ENCODE results near the gene EYS.

Gene EYS

DNA sequence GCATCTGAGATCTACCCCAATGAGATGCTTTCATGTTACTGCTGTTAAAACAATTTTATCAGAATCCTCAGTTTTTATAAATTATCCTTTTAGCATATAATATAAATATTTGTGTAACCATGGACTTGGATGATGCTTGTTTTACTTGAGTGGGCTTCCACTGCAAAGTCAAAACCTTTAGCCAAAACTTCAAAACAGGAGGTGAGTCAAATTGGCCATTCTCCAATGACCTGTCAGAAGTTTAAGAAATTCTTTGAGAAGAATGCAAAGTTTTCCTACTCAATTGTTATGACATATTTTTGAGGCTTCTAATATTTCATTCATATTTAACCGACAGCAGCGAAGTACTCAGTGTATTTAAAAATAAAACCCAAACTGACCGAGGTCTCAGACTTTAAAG lies 507.9 kb downstream of the EYS start:
- DNase-seq = peak; percentile 47

DNA sequence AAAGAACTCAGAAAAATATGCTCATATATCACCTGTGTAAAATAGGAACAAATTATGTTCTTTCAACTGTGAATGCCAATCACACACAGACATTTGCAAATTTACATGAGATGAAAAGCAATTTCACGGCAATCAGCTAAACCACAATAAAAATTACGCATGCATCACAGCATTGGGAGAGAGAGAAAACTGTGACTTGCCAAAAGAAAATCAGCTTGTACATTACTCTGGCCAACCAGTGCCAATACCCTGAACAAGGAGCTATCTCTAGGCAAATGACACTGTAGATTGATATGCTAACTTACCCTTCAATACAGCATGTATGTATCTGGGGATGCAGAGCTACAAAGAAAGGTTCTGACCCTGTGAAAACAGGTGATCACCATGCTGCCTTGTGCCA lies 515.6 kb downstream of the EYS start:
- DNase-seq = no peak

DNA sequence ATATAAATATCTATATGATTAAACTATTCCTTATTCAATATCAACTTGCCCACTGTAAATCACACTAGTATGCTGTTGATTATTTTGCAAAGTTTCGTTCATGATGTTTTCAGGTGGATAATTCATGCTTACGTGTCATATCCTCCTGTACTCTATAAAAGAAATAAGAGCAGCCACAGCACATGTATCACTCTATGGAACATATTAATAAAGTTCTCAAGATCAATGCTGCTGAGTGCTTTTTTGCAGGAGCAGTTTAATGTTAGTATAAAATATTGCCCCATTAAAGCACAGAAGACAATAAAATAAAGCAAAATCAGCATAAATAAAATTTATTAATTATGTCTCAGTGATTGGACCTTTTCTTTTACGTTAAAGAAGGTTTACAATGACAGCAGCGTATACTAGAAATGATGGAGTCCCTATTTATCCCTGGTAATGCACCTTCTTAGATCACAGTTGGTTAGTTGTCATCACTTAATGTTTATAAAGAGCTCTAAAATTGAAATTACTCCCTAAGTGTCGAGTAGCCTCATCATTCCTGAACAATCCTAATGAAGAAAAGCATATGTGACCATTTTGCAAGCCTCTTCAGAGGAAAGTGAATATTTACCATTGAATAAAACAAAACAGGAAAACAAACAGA lies 517.7 kb downstream of the EYS start:
- no peak for DNase-seq

DNA sequence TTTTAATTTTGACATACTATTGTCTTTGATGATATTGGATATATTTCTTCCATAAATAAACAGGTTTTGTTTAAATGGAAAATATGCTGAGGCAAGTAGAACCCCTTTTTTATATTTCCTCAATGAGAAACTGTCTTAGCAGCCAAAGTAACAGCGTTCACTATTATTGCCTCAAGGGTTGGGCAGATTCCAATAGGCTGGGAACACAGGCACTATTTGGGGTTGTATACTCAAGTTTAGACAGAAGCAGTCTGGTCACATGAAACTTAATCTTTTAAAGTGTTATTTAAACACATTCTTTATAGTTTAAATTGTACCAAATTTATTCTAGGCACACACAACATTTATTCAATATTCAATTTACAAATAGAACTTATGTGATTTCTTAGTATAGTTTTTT lies 520.2 kb downstream of the EYS start:
- DNase-seq = no peak

DNA sequence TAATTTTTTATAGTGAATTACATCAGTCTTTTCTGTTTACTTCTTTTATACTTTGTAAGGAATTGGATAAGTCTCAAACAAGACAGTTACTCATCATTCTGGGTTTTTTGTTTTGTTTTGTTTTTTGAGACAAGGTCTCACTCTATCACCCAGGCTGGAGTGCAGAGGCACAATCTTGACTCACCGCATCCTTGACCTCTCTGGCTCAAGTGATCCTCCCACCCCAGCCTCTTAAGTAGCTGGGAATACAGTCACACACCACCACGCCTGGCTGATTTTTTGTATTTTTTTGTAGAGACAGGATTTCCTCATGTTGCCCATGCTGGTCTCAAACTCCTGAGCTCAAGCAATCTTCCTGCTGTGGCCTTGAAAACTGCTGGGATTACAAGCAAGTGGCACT lies 524.3 kb downstream of the EYS start:
- peak; percentile 88 for DNase-seq

DNA sequence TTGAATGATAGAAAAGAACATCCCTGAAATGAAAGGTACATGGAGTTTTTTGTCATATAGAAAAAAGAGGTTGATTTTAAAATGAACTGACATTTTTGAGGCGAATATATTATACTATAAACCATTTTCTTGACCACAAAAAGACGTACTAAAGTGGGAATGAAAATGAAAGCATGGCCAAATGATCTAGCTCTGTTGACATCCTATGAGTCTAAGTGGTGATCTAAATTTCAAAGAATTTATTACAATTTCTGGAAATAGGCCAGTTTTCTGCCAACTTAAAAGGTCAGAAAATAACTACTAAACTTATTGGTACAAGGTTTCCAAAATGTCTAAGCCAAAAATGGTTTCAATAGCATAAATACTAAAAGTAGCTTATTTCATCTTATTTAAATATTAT lies 536.8 kb downstream of the EYS start:
- peak; percentile 50 for DNase-seq

DNA sequence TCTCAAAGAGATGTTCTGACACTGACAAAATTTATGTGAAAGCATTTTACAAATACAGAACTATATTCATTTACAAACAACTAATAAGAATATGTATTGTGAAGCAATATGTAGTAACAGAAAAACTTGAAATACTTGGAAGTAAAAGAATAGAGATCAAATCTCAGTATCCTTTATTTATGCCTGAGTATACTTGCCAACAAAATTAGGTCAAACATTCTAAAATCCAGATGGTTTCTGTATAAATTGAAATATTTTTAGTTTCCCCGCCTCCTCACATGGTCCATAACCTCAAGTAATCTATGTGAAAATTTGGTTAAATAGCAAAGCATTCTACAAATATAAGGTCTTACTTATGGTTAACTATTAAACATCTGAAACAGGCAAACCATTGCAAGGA lies 545.4 kb downstream of the EYS start:
- no peak for DNase-seq

DNA sequence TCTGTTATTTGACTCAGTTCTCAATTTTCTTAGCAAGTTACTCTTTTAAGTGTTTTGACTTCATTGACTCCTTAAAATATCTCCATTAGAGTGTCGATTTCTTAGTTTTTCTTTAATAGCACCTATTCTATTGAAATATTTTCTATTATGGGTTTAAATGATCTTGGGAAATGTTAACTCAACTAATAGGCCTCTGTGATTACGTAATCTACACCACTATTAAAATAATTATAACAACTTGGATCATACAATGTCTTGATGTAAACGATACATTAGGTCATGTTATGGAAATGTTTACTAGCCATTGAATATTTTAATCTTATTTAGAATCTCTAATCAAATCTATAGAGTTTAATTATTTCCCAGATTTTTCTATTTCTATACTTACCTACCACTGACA lies 550.0 kb downstream of the EYS start:
- DNase-seq = no peak

DNA sequence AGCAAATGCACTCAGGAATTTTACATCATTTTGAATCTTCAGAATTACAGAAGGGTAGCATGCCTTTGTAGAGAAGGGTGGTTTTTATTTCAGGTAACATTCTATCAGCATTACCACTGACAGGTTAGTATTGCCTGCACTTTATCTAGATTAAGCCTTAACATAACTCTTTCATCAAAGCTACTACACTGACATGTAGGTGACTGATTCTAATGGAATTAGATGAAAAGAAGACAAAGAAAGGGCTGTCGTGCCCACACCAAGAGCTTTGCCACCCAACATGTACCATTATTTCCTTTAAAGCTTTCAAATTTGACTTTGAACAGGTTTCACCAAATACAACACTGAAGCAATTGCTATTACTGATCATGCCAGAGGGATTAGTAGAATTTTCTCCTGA lies 551.9 kb downstream of the EYS start:
- DNase-seq = peak; percentile 6

DNA sequence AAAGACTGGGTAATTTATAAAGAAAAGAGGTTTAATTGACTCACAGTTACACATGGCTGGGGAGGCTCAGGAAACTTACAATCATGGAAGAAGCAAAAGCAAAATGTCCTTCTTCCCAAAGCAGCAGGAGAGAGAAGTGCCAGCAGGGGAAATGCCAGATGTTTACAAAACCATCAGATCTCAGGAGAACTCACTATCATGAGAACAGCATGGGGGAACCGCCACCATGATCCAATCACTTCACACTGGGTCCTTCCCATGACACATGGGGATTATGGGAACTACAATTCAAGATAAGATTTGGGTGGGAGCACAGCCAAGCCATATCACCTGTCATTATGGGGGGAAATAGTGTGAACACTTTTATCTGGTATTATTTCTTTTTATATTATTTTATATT lies 557.2 kb downstream of the EYS start:
- no peak for DNase-seq

DNA sequence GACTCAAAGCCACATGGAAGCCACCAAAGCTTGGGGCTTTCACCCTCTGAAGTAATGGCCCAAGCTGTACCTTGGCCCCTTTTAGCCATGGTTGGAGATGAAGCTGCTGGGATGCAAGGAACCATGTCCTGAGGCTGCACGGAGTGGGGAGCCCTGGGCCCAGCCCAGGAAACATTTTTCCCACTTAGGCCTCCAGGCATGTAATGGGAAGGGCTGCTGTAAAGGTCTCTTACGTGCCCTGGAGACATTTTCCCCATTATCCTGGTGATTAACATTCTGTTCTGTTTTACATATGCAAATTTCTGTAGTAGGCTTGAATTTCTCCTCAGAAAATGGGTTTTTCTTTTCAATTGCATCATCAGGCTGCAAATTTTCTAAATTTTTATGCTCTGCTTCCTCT lies 558.2 kb downstream of the EYS start:
- DNase-seq = no peak

DNA sequence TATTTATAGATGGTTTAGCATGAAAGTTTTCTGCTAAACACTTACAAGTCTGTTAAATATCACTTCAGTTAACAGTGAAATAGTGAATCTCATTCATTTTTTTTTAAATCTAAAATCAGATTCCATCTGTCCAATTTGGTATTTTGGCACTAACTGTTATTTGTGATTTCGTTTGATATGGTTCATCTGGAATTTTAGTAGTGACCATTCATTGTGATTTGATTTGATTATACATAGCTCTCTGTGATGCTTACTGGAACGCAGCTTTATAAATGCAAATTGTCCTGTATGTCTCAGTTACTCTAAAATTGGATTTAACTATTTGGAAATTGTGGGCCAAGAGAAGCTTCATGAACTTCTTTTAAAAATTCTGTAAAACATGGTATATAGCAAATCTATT lies 571.5 kb downstream of the EYS start:
- DNase-seq = no peak

DNA sequence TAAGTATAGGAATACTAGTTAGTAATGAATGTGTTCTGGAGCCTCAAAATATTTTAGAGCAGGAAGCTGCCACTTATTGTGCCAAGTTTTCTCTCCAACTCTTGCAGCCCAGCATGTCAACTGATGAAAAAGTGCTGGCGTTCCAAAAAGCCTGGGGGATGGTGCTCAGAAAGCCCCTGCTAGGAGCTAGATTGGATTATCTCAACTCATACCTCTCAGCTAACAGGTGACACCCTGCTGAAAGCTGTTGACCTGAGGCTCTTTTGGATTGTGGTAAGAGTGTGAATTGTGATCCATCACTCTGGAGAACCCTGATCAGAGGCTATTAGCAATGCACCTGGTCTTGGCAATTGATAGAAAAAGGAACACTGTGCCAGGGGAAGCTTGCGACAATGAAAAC lies 580.4 kb downstream of the EYS start:
- no peak for DNase-seq

DNA sequence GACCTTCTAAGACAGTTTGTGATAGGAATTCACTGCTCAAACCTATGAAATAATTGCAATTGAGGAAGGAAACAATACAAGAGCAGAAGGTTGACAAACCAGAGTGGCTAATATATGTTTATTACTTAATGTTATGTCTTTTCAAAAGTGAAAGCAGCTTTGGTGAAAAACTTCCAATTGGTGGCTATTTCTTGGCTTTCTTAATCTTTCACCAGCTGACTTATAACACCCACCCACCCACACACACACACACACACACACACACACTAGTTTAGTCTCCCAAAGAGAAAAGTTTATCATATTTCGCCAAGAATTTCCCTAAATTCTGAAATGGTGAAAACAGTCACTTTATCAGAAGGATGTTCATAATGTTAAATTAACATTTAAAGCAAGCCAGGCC lies 583.5 kb downstream of the EYS start:
- no peak for DNase-seq

DNA sequence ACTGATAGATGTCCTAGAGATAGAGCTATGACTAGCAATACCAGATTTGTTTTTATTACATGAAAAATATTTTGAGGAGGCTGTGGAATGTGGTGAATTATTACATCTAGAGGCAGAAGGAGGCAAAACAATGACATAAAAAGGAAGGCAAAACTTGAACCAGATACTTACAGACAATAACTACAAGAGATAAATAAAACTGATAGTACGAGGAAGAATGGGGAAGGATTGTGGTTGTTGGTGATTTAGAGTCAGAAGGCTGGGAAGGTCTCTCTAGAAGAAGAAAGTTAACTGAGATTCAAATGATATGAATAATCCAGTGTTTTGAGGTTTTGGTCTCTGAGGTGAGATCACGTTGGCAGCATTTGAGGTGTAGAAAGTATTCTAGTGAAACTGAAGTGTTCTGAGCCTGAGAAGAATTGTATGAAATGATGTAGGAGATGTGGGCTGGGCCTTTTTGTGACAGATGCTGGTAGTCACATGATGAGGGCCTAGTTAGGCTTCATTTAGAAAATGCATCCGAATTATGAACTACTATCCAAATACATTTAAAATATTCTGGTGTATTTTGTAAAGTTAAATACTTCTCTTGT lies 589.1 kb downstream of the EYS start:
- no peak for DNase-seq

DNA sequence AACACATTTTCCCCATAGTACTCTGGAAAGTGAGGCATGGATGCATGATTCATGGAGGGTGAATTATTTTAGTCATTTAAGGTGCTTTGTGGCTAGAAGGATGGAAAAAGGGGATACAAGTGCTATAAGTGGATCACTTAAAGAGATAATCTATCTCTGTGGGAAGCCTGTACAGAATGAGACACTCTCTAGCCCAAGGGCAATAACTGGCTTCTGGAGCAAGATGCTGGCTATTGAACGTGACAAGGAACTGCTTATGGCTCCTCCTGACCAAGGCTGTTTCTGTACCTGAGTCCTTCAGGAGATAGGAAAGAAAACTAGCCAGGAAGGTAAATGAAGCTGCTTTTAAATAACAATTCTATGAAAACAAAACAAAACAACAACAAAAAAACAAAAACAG lies 590.7 kb downstream of the EYS start:
- DNase-seq = no peak

DNA sequence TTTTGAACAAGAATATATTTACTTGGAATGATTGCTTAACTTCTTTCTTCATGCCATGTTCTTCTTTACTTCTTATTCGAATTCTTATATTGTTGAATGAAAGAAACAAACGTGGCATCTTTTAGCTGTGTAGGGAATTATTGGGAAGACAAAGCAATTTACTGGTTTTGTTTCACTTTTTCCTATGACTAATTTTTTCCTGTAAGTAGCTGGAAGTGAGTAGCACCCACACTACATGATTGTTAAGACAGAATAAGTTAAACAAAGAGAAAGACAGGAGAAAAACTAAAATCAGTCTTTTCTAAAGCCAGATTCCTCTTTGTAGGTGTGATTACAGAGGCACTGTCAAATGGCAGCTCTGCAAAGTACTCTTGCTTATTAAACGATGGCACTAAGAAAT lies 593.4 kb downstream of the EYS start:
- DNase-seq = no peak

DNA sequence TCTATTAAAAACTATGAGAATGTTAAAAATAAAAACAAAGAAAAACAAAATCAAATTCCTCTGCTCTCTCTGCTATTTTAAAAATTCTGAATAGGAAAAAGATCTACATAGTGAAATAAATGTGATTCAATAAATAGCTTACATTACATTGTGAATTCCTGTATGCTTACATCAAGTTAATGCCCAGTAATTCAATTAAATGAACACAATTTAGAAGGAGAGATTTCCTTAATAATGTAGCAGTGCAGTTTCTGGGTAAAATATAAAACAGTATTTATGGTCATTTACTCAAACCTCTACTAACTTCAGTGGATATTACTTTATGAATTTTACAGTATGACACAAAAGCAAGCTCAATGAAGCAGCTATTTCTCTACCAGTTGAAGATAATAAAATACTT lies 594.6 kb downstream of the EYS start:
- no peak for DNase-seq

DNA sequence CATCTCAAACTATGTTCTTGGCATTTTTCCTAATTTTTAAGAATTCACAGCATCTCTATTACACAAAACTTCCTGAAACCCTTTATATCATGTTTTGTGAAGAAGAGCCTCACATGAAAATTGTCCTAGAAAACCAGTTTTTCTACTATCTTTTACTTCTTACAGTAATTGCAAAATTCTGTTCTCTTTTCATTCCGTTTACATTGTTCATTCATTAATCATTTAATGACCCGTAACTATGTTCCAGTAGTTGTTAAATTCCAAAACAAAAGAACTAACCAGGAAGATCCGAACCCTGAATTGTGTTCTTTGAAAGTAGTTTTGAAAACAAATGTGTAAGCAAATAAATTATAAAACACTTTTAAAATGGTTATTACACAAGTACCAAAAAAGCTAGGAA lies 597.0 kb downstream of the EYS start:
- DNase-seq = no peak

DNA sequence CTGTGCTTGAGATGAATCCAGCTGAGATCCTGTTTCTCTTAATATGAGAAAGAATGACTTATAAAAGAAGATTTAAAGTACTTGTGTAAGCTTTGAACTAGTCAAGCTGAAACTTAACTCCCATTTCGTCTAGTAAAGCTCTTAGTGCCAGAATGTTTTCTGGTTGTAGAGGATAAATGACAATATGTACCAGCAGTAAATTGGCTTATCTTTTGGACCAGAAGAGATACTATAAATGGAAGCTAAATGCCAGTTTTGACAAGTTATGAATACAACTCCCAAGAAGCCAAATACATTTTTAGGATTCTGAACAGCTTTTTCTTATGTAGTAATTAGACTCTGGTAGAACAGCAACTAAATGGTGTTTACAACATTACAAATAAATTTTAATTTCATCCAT lies 608.7 kb downstream of the EYS start:
- DNase-seq = no peak

DNA sequence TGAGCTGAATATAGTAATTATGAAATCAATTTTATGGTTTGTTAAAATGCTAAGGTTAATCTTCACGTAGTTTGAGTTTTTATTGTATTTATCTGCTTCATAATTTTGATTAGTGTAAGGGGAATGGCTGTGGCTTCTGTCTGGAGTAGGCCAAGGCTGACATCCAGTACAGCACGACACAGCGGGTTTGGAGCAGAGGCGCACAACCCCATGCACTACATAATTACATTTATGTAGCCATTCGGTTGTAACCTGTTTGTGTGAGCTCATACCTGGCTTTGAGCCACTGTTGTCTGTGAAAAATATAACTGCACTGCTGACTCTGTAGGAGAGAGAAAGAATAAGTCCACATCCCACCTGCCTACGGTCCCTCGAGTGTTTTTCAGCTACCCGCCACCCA lies 615.5 kb downstream of the EYS start:
- no peak for DNase-seq

DNA sequence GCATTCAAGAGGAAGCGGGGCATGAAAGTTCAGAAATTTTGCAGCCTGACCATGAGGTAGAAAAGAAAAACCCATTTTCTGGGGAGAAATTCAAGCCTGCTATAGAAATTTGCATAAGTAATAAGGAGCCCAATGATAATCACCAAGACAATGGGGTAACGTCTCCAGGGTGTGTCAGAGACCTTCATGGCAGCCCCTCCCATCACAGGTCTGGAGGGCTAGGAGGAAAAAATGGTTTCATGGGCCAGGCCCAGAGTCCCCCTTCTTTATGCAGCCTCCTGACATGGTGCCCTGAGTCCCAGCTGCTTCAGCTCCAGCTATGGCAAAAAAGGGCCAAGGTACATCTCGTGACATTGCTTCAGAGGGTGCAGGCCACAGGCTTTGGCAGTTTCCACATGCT lies 618.5 kb downstream of the EYS start:
- DNase-seq = no peak

DNA sequence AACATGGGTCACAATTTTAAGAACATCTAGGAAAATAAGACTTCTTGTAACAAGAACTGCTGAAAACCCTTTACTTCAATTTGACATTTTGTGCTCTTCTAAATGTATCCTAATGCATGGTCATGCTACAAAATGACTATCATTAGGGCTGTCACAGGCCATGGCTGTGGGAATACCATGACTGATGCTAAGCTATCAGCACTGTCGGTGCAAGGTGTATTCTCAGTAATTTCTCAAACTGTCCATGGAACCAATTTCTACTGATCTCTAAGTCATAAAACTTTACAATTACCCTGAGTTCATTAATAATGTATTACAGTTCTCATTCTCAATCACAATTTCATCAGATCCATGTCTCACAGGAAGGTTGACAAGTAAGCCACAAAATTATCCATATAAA lies 625.3 kb downstream of the EYS start:
- no peak for DNase-seq

DNA sequence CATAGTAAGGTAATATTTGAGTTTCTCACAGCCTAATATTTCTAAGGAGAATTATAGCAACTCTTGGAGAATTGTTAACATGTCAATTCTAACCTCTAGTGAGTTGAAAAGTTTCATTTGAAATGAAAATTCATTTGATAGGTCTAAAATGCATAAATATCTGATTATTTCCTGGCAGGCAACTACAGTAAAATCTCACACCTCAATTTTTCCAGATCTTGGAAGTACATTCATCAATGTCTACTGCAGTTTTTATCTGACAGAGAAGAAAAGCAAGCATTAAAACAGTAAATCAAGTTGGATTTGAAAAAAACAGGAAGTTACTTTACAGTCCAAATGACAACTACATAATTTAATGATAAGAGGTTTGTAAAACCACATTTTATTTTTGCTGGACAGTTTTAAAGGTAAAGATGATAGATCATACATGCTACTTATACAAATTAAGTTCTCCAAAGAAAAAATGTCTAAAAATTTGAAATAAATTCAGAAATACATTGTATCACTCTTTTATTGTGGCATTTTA lies 631.3 kb downstream of the EYS start:
- DNase-seq = no peak

DNA sequence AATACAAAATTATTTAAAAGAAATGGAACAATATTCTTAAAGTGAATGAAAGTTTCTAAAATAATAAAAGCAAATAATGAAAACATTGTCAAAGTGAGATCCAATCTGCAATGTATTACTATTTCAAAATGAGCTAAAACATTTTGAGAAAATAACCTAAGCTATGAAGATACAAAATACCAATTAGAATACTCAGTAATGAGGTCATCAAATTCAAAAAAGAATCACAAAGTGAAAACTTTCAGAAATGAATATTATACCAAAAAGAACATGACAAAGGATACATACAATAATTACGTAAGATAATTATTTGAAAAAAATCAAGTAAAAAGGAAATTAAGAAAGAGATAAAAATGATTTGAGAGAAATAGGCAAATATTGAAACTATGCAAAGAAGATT lies 634.5 kb downstream of the EYS start:
- no peak for DNase-seq

All from NCI-H226 (cell line).